SK-N-SH (cell line): Measurements from ENCODE around the gene KCNG1. TPM values are rescaled to one million over a fixed set of nuclear protein-coding genes. Genes with fewer than 3 reads are reported as not detected.

ENCODE experiments used
- CTCF ChIA-PET: fragments of 300-600, 350-600 bp; formaldehyde crosslinking; extraction: SDS; loops from one replicate; lab custom pipeline; 2021; lab: Yijun Ruan, JAX
- POLR2A ChIA-PET: fragments of 350-600 bp; sonication (Branson Sonifier 250); formaldehyde crosslinking; extraction: SDS; loops from one replicate; lab custom pipeline; 2020; ENCODE audit warnings: antibody characterized with exemption, inconsistent platforms; lab: Yijun Ruan, JAX
- DNase-seq: peaks from one replicate; pipeline ENCODE4 v3.0.0; 2012
- H2AFZ ChIP-seq: fragments of 200-600 bp; sonication (generic); 2 replicates; pipeline ENCODE4 v1.8.1; 2016; ENCODE audit warnings: antibody characterized with exemption, mild to moderate bottlenecking, low read depth
- H3F3A ChIP-seq: fragments of 200-600 bp; sonication (generic); replicated peaks from 2 replicates; pipeline ENCODE3; 2016; ENCODE audit warnings: antibody characterized with exemption, mild to moderate bottlenecking; ENCODE audit not compliant: insufficient read depth
- H3K27ac ChIP-seq, 2 experiments: fragments of 200-500 bp in 1 of 2; fragments of 200-600 bp in 1 of 2; sonication (Bioruptor generic) in 1 of 2; sonication (generic), shearing (Covaris generic) in 1 of 2; 2 replicates each; pipeline versions ENCODE4 v1.5.1 to v1.6.1; 2014 to 2016; ENCODE audit warnings: low read depth in 2 of 2, inconsistent platforms in 1 of 2, low read length in 1 of 2, mild to moderate bottlenecking in 1 of 2, mixed read lengths in 1 of 2
- H3K27me3 ChIP-seq: fragments of 200-600 bp; sonication (generic), shearing (Covaris generic); 2 replicates; pipeline ENCODE4 v1.6.1; 2016; ENCODE audit warnings: mixed run types; ENCODE audit not compliant: insufficient read depth
- H3K36me3 ChIP-seq, 2 experiments: fragments of 200-500 bp in 1 of 2; fragments of 200-600 bp in 1 of 2; sonication (Bioruptor generic) in 1 of 2; sonication (generic) in 1 of 2; replicated peaks in 1 of 2; 2 replicates each; pipeline versions ENCODE3 to v1.5.1; 2014 to 2016; ENCODE audit warnings: low read length in 1 of 2, mild to moderate bottlenecking in 1 of 2; ENCODE audit not compliant: insufficient read depth in 2 of 2, control insufficient read depth in 1 of 2
- H3K4me1 ChIP-seq, 2 experiments: fragments of 200-500 bp in 1 of 2; fragments of 200-600 bp in 1 of 2; sonication (Bioruptor generic) in 1 of 2; sonication (generic), shearing (Covaris generic) in 1 of 2; 2 replicates each; pipeline versions ENCODE4 v1.5.1 to v1.6.1; 2014 to 2016; ENCODE audit warnings: low read depth in 1 of 2, low read length in 1 of 2, mixed run types in 1 of 2; ENCODE audit not compliant: insufficient read depth in 2 of 2, control insufficient read depth in 1 of 2
- H3K4me2 ChIP-seq: fragments of 200-600 bp; sonication (generic), shearing (Covaris generic); 2 replicates; pipeline ENCODE4 v1.6.1; 2017; ENCODE audit warnings: mixed run types
- H3K4me3 ChIP-seq, 2 experiments: fragments of 200-500 bp in 1 of 2; fragments of 200-600 bp in 1 of 2; sonication (Bioruptor generic) in 1 of 2; sonication (generic), shearing (Covaris generic) in 1 of 2; 2 replicates each; pipeline versions ENCODE4 v1.5.1 to v1.8.1; 2014 to 2016; ENCODE audit warnings: low read depth in 2 of 2, inconsistent platforms in 1 of 2, low read length in 1 of 2, mild to moderate bottlenecking in 1 of 2, mixed read lengths in 1 of 2, moderate library complexity in 1 of 2
- H3K79me2 ChIP-seq: fragments of 200-600 bp; sonication (generic); 2 replicates; pipeline ENCODE4 v1.8.1; 2017; ENCODE audit warnings: mild to moderate bottlenecking; ENCODE audit not compliant: insufficient read depth
- H3K9ac ChIP-seq: fragments of 200-600 bp; sonication (generic); 2 replicates; pipeline ENCODE4 v1.6.1; 2017; ENCODE audit warnings: mixed run types
- H3K9me2 ChIP-seq: fragments of 200-600 bp; sonication (generic); 2 replicates; pipeline ENCODE4 v1.6.1; 2017; ENCODE audit warnings: mixed run types
- H3K9me3 ChIP-seq: fragments of 200-600 bp; sonication (generic); 2 replicates; pipeline ENCODE4 v1.6.1; 2017; ENCODE audit warnings: mixed run types, mild to moderate bottlenecking, moderate library complexity
- H4K20me1 ChIP-seq: fragments of 200-600 bp; sonication (generic); 2 replicates; pipeline ENCODE4 v1.6.1; 2017; ENCODE audit warnings: mild to moderate bottlenecking, mixed run types; ENCODE audit not compliant: insufficient read depth
- CHD2 ChIP-seq: fragments of 150-350 bp; IDR thresholded peaks from 2 replicates; pipeline ENCODE4 v1.6.1; 2018; ENCODE audit warnings: low read length; ENCODE audit not compliant: partially characterized antibody
- CTCF ChIP-seq: fragments of 200-600 bp; sonication (generic); IDR thresholded peaks from 2 replicates; pipeline ENCODE4 v1.6.1; 2017; ENCODE audit warnings: antibody characterized with exemption, mild to moderate bottlenecking, moderate library complexity
- ELF1 ChIP-seq: IDR thresholded peaks from 2 replicates; pipeline ENCODE4 v1.4.0; 2012
- EP300 ChIP-seq, 2 experiments: IDR thresholded peaks; 2 replicates each; pipeline versions ENCODE4 v1.4.0 to v1.6.1; 2012; ENCODE audit warnings: borderline replicate concordance in 1 of 2, low read depth in 1 of 2, low read length in 1 of 2
- EZH2phosphoT487 ChIP-seq: fragments of 200-600 bp; sonication (generic); IDR thresholded peaks from 2 replicates; pipeline ENCODE4 v1.6.1; 2017; ENCODE audit warnings: low read depth, mixed run types, mild to moderate bottlenecking, antibody characterized with exemption, moderate library complexity, borderline replicate concordance
- FOSL2 ChIP-seq: IDR thresholded peaks from 2 replicates; pipeline ENCODE4 v1.4.0; 2012; ENCODE audit warnings: low read depth, mild to moderate bottlenecking, moderate library complexity, borderline replicate concordance
- FOXJ3 ChIP-seq: sonication (generic); formaldehyde crosslinking; IDR thresholded peaks from 2 replicates; pipeline ENCODE4 v1.5.1; 2020; ENCODE audit warnings: mild to moderate bottlenecking, missing genetic modification reagents
- FOXM1 ChIP-seq: IDR thresholded peaks from 2 replicates; pipeline ENCODE4 v1.4.0; 2012; ENCODE audit warnings: low read depth, mild to moderate bottlenecking
- JUND ChIP-seq: IDR thresholded peaks from 2 replicates; pipeline ENCODE4 v1.4.0; 2012
- MAX ChIP-seq: IDR thresholded peaks from 2 replicates; pipeline ENCODE4 v1.4.0; 2012; ENCODE audit warnings: low read depth
- NFIC ChIP-seq: IDR thresholded peaks from 2 replicates; pipeline ENCODE4 v1.4.0; 2012; ENCODE audit warnings: borderline replicate concordance
- NRF1 ChIP-seq: IDR thresholded peaks from 2 replicates; pipeline ENCODE4 v1.6.1; 2012; ENCODE audit warnings: low read depth, mild to moderate bottlenecking, low read length
- PBX3 ChIP-seq: IDR thresholded peaks from 2 replicates; pipeline ENCODE4; 2012
- RAD21 ChIP-seq: IDR thresholded peaks from 2 replicates; pipeline ENCODE4 v1.6.1; 2012; ENCODE audit warnings: mild to moderate bottlenecking, low read length
- RFX5 ChIP-seq: IDR thresholded peaks from 2 replicates; pipeline ENCODE4 v1.6.1; 2012; ENCODE audit warnings: mild to moderate bottlenecking, improper control_type of control experiment, low read length
- RXRA ChIP-seq: IDR thresholded peaks from 2 replicates; pipeline ENCODE4 v1.4.0; 2012; ENCODE audit warnings: low read depth, mild to moderate bottlenecking, borderline replicate concordance
- SMC3 ChIP-seq: IDR thresholded peaks from 2 replicates; pipeline ENCODE4 v1.6.1; 2012; ENCODE audit warnings: low read depth, low read length, improper control_type of control experiment
- TEAD4 ChIP-seq: IDR thresholded peaks from 2 replicates; pipeline ENCODE4 v1.4.0; 2012; ENCODE audit warnings: mild to moderate bottlenecking, borderline replicate concordance; ENCODE audit not compliant: insufficient read depth
- USF2 ChIP-seq: fragments of 150-350 bp; IDR thresholded peaks from 2 replicates; pipeline ENCODE4 v1.6.1; 2017; ENCODE audit warnings: antibody characterized with exemption, low read length, low read depth, borderline replicate concordance
- YY1 ChIP-seq: IDR thresholded peaks from 2 replicates; pipeline ENCODE4 v1.4.0; 2012; ENCODE audit warnings: low read depth, mild to moderate bottlenecking
- WGBS: methylation state at CpG from one replicate; pipeline ENCODE4 v1.1.6; 2017; ENCODE audit warnings: low lambda C conversion rate; 5-methylcytosine and 5-hydroxymethylcytosine counted together
- polyA plus RNA-seq, 3 experiments: library from polyadenylated mRNA; depleted of rRNA; stranded (reverse); fragments of >200 nt; gene quantifications; 2 replicates each; pipeline ENCODE4 v1.2.3, GENCODE V29; 2012
- TF ChIP-seq, protein P1 (sequence below): IDR thresholded peaks from 2 replicates; pipeline ENCODE4 v1.4.0; 2012; ENCODE audit warnings: low read depth, borderline replicate concordance
- TF ChIP-seq, protein P2 (sequence below): fragments of 150-350 bp; IDR thresholded peaks from 2 replicates; pipeline ENCODE4 v1.6.1; 2016; ENCODE audit warnings: mild to moderate bottlenecking, low read depth, low read length

KCNG1 gene
- polyA plus RNA-seq, 1 of the 3 experiments (the other 2 are of a cell fraction), result 13.8 TPM

GRCh38 chr20:51014797-51015722 lies 7.8 kb downstream of the KCNG1 start:
- ChIA-PET POLR2A (interaction anchor here (1.1 kb wide), 1 partner anchor 142 kb away, joined by 5 read pairs; no protein-coding TSS in a partner anchor), CTCF (interaction anchor here (0.6 to 9.3 kb wide), 54 partner anchors 9 to 1079 kb away, joined by 3 to 118 read pairs (median 5); no protein-coding TSS in a partner anchor)
- no peaks in the 10 kb centered on the region for H3K27me3 ChIP-seq
- no peak overlapping the region; a peak in 1 of 4 replicates for H3K27ac ChIP-seq
- H4K20me1 ChIP-seq, result no peaks in the 10 kb centered on the region
- no peak overlapping the region for H3K9ac ChIP-seq
- H2AFZ ChIP-seq, result no peak overlapping the region
- peaks cover 0 to 34% of the 10 kb centered on the region in 2 experiments; a peak in 1 of 4 replicates for H3K4me1 ChIP-seq
- 57% methylated on average over 16 of the region's 16 CpGs for WGBS
- peak; percentile 87 for DNase-seq
- no peaks in the 10 kb centered on the region for H3K9me2 ChIP-seq
- H3K36me3 ChIP-seq, result no peaks in the 10 kb centered on the region
- H3K79me2 ChIP-seq, result no peaks in the 10 kb centered on the region
- TF ChIP-seq TEAD4 (no peak), YY1 (no peak), ELF1 (no peak), FOSL2 (no peak; the same call in 1 of the 2 replicates), RXRA (no peak), EZH2phosphoT487 (no peak), CHD2 (peak; percentile 52), MAX (no peak), EP300 (IDR thresholded peaks at IDR 0.05; ENCODE audit: borderline replicate concordance in 1 of 2, low read depth in 1 of 2, low read length in 1 of 2) (no peak), NFIC (no peak), USF2 (no peak), RFX5 (no peak), RAD21 (peak; percentile 83), NRF1 (no peak), FOXJ3 (CRISPR knock-in tag) (no peak), PBX3 (no peak), SMC3 (peak; percentile 78), JUND (no peak), FOXM1 (no peak), CTCF (peak; percentile 81)
- TF ChIP-seq, protein P1, sequence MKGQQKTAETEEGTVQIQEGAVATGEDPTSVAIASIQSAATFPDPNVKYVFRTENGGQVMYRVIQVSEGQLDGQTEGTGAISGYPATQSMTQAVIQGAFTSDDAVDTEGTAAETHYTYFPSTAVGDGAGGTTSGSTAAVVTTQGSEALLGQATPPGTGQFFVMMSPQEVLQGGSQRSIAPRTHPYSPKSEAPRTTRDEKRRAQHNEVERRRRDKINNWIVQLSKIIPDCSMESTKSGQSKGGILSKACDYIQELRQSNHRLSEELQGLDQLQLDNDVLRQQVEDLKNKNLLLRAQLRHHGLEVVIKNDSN, result no peak
- TF ChIP-seq, protein P2, sequence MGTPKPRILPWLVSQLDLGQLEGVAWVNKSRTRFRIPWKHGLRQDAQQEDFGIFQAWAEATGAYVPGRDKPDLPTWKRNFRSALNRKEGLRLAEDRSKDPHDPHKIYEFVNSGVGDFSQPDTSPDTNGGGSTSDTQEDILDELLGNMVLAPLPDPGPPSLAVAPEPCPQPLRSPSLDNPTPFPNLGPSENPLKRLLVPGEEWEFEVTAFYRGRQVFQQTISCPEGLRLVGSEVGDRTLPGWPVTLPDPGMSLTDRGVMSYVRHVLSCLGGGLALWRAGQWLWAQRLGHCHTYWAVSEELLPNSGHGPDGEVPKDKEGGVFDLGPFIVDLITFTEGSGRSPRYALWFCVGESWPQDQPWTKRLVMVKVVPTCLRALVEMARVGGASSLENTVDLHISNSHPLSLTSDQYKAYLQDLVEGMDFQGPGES, result no peak
- no peaks in the 10 kb centered on the region for H3K9me3 ChIP-seq
- no peak overlapping the region for H3K4me2 ChIP-seq
- no peak overlapping the region for H3K4me3 ChIP-seq
- H3F3A ChIP-seq, result no peaks in the 10 kb centered on the region
